Colonic mucosa (tissue), 4 donors: ENCODE measurements around the gene SLC19A1. TPM values are rescaled to one million over a fixed set of nuclear protein-coding genes. Genes with fewer than 3 reads are reported as not detected.

Experiments
- DNase-seq: peaks from one replicate; pipeline ENCODE4 v3.0.0-alpha.2; 2020
- H3K27ac ChIP-seq: fragments of 200-600 bp; one replicate; pipeline ENCODE4 v1.8.0; 2021
- H3K27me3 ChIP-seq: fragments of 200-600 bp; one replicate; pipeline ENCODE4 v1.8.0; 2021
- H3K36me3 ChIP-seq: fragments of 200-600 bp; one replicate; pipeline ENCODE4 v1.8.0; 2021
- H3K4me1 ChIP-seq: fragments of 200-600 bp; one replicate; pipeline ENCODE4 v1.8.0; 2021; ENCODE audit warnings: mild to moderate bottlenecking
- H3K4me3 ChIP-seq: fragments of 200-600 bp; one replicate; pipeline ENCODE4 v1.8.0; 2021
- H3K9ac ChIP-seq, 2 donors: one replicate each; pipeline ENCODE4 v1.7.0; 2013; ENCODE audit warnings: control low read depth in 2 of 2, low read depth in 2 of 2, low read length in 2 of 2
- H3K9me3 ChIP-seq: fragments of 200-600 bp; one replicate; pipeline ENCODE4 v1.8.0; 2021
- CTCF ChIP-seq: fragments of 200-600 bp; IDR thresholded peaks from one replicate; pipeline ENCODE4 v1.8.0; 2022; ENCODE audit warnings: antibody characterized with exemption, mild to moderate bottlenecking
- intact Hi-C: fragments of 100-400 bp; cut with DNase I; formaldehyde crosslinking; loops from one replicate; pipeline ENCODE4 v1.14.1; 2022
- total RNA-seq, 2 donors: library from RNA; stranded (reverse); fragmentation: NEBNext Ultra II Directional in 1 of 2; extraction: Animal tissue kit (Norgen Biotek cat#: 25700) in 1 of 2; gene quantifications; one replicate each; pipeline ENCODE4 v1.2.1, GENCODE V29; 2021
- donor health status: healthy.
- donor health status: DM: no; HTN: no; CAD: no.
- donor health status: DM: no; HTN: no; CAD: no.

Gene SLC19A1
- total RNA-seq, 2 donors from 2014 or later: 10.7 to 25.3 TPM

GRCh38 chr21:45473496-45474322 lies 68.5 kb downstream of the SLC19A1 start:
- no peak for DNase-seq
- no peaks in the 10 kb centered on the region for H3K27me3 ChIP-seq
- intact Hi-C loops: no loop called here
- H3K27ac ChIP-seq: no peak overlapping the region
- H3K36me3 ChIP-seq: no peaks in the 10 kb centered on the region
- H3K4me1 ChIP-seq: no peaks in the 10 kb centered on the region
- no peaks in the 10 kb centered on the region for H3K9me3 ChIP-seq
- TF ChIP-seq CTCF: no peak
- H3K4me3 ChIP-seq: no peak overlapping the region
- H3K9ac ChIP-seq: no peak overlapping the region

DNA sequence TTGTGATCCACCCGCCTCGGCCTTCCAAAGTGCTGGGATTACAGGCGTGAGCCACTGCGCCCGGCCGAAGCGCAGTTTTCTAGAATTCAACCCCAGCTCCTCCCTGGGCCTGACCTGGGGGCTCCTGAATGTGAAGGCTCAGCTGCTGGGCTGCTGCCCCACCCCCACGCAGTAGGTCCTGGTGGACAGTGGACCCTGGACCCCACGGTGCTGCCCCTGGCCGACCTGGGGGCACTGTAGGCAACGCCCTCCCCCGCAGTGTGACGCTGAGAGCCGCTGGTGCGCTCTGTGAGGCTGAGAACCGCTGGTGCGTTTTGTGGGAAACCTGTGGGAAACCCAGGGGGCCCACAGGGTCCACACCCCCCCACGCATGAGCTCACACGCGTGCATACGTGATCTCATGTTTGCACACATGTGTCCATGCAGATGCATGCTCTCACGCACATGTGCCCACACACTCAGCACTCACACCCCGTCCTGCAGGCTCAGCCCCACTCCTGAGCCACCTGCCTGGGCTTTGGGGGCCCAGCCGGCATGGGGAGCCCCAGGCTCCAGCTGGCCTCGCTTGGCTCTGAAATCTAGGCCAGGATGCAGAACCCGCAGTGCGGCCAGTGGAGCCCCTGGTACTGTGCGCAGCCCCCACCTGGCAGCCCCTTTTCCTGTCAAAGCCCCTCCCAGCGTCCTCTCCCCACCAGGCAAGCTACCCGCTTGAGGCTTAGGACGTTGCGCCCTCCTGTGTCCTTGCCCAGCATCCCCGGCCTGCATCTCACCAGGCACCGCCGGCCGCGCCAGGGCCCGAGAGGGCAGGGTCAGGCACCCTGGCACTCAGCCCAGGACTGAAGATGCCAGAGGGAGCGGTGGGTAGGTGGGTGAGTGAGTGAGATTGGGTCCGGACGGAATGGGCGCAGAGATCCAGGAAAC lies 69.5 kb downstream of the SLC19A1 start:
- intact Hi-C loops: no loop called here
- Histone ChIP-seq H3K36me3 (no peaks in the 10 kb centered on the region), H3K9me3 (no peaks in the 10 kb centered on the region), H3K9ac (no peak overlapping the region), H3K4me3 (no peak overlapping the region), H3K4me1 (no peaks in the 10 kb centered on the region), H3K27me3 (no peaks in the 10 kb centered on the region), H3K27ac (no peak overlapping the region)
- no peak for TF ChIP-seq CTCF
- no peak for DNase-seq

GRCh38 chr21:45471525-45472221 lies 70.6 kb downstream of the SLC19A1 start:
- no peak overlapping the region for H3K4me3 ChIP-seq
- H3K9ac ChIP-seq: peak overlapping the region in 1 of 2 donors; percentile 3
- intact Hi-C loops: no loop called here
- H3K27ac ChIP-seq: peak overlapping the region; percentile 49
- no peak for TF ChIP-seq CTCF
- H3K9me3 ChIP-seq: no peaks in the 10 kb centered on the region
- DNase-seq: no peak
- H3K36me3 ChIP-seq: no peaks in the 10 kb centered on the region
- H3K4me1 ChIP-seq: no peaks in the 10 kb centered on the region
- no peaks in the 10 kb centered on the region for H3K27me3 ChIP-seq

GRCh38 chr21:45470773-45471524 lies 71.3 kb downstream of the SLC19A1 start:
- no peaks in the 10 kb centered on the region for H3K4me1 ChIP-seq
- intact Hi-C loops: no loop called here
- H3K9ac ChIP-seq: peak overlapping the region in 1 of 2 donors; percentile 56
- DNase-seq: no peak
- TF ChIP-seq CTCF: no peak
- H3K9me3 ChIP-seq: no peaks in the 10 kb centered on the region
- peak overlapping the region; percentile 49 for H3K27ac ChIP-seq
- H3K27me3 ChIP-seq: no peaks in the 10 kb centered on the region
- H3K36me3 ChIP-seq: no peaks in the 10 kb centered on the region
- H3K4me3 ChIP-seq: no peak overlapping the region
